ENCODE results near the gene YPEL3.

Gene YPEL3

GRCh38 chr16:30088832-30089624 lies 7.0 kb downstream of the YPEL3 start:
- DNase-seq: no peak

GRCh38 chr16:30088237-30088831 lies 7.7 kb downstream of the YPEL3 start:
- no peak for DNase-seq

- no peak for DNase-seq
These were observed 8.7 kb downstream of the YPEL3 start for GRCh38 chr16:30087181-30087898.

- no peak for DNase-seq
These were observed 9.5 kb downstream of the YPEL3 start for GRCh38 chr16:30086291-30087140.

GRCh38 chr16:30085820-30086219 lies 10.2 kb downstream of the YPEL3 start:
- DNase-seq: no peak

- no peak for DNase-seq
These were observed 10.8 kb downstream of the YPEL3 start for GRCh38 chr16:30085247-30085646.

- DNase-seq: no peak
These were observed 11.2 kb downstream of the YPEL3 start for GRCh38 chr16:30084816-30085159.

- no peak for DNase-seq
These were observed 11.8 kb downstream of the YPEL3 start for GRCh38 chr16:30084096-30084815.

- DNase-seq: no peak
These were observed 12.6 kb downstream of the YPEL3 start for GRCh38 chr16:30083216-30084055.

- no peak for DNase-seq
These were observed 13.4 kb downstream of the YPEL3 start for GRCh38 chr16:30082545-30083090.

GRCh38 chr16:30079480-30079879 lies 16.5 kb downstream of the YPEL3 start:
- no peak for DNase-seq

GRCh38 chr16:30078744-30079143 lies 17.3 kb downstream of the YPEL3 start:
- DNase-seq: no peak

GRCh38 chr16:30077656-30078055 lies 18.4 kb downstream of the YPEL3 start:
- no peak for DNase-seq

GRCh38 chr16:30076276-30076791 lies 19.7 kb downstream of the YPEL3 start:
- DNase-seq: no peak

GRCh38 chr16:30075503-30076275 lies 20.3 kb downstream of the YPEL3 start, which contains the start of gene PPP4C:
Gene PPP4C, plus strand, starts transcription at chr16:30075994. Its CDS starts 384 bp downstream, at chr16:30076378.
- DNase-seq: peak; percentile 71 to 74

- no peak for DNase-seq
These were observed 25.5 kb downstream of the YPEL3 start for GRCh38 chr16:30070490-30070889.

- no peak for DNase-seq
These were observed 26.2 kb downstream of the YPEL3 start for GRCh38 chr16:30069611-30070462.

- DNase-seq: no peak
These were observed 27.0 kb downstream of the YPEL3 start for GRCh38 chr16:30068750-30069610.

Data from AML-193 (cell line).